Esophagus muscularis mucosa (tissue), 4 donors: ENCODE data around the gene WDHD1.

Source experiments
- EP300 ChIP-seq: sonication (generic); formaldehyde crosslinking; IDR thresholded peaks from one replicate; pipeline ENCODE4 v1.6.1; 2017; ENCODE audit warnings: antibody characterized with exemption
- POLR2A ChIP-seq: fragments of 450-650 bp; IDR thresholded peaks from one replicate; pipeline ENCODE4 v1.6.1; 2017; ENCODE audit warnings: antibody characterized with exemption, moderate library complexity, mild to moderate bottlenecking, low read depth
- POLR2AphosphoS5 ChIP-seq, 2 donors: sonication (generic); formaldehyde crosslinking; IDR thresholded peaks; one replicate each; pipeline ENCODE4 v1.6.1; 2017; ENCODE audit warnings: antibody characterized with exemption in 2 of 2
- TF ChIP-seq, protein P1 (sequence below), 3 experiments: fragments of 200-600 bp in 2 of 3; fragments of 450-650 bp in 1 of 3; sonication (generic) in 2 of 3; IDR thresholded peaks; one replicate each; pipeline ENCODE4 v1.5.1; 2017 to 2019; ENCODE audit warnings: antibody characterized with exemption in 3 of 3, mild to moderate bottlenecking in 2 of 3, moderate library complexity in 1 of 3

DNA sequence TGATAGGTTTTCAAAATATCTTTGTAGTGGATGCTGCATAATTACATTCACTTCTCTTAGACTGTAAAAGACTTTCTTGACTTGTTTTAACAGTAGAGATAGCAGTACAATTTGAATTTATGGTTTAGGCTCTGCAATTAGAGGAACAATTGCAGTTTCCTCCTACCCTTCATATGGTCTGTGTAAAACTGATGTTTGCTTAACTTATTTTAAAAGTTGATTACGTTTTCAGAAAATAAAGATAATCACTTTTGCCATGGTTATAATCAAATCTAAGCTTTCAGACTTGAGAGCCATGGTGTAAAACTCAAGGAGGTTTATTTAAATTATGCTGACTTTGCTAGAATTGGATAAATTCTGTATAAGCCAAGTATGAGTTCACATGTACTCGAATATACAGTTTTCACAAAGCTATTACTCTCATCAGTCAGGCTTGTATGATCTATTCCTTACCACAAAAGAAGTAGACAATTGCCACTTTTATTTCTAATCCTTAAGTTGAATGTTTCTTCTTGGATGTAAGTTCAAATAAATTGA is 22.1 kb upstream of the WDHD1 start:
- TF ChIP-seq POLR2AphosphoS5 (IDR thresholded peaks at IDR 0.05) (no peak), POLR2A (no peak), EP300 (no peak)
- TF ChIP-seq, protein P1, sequence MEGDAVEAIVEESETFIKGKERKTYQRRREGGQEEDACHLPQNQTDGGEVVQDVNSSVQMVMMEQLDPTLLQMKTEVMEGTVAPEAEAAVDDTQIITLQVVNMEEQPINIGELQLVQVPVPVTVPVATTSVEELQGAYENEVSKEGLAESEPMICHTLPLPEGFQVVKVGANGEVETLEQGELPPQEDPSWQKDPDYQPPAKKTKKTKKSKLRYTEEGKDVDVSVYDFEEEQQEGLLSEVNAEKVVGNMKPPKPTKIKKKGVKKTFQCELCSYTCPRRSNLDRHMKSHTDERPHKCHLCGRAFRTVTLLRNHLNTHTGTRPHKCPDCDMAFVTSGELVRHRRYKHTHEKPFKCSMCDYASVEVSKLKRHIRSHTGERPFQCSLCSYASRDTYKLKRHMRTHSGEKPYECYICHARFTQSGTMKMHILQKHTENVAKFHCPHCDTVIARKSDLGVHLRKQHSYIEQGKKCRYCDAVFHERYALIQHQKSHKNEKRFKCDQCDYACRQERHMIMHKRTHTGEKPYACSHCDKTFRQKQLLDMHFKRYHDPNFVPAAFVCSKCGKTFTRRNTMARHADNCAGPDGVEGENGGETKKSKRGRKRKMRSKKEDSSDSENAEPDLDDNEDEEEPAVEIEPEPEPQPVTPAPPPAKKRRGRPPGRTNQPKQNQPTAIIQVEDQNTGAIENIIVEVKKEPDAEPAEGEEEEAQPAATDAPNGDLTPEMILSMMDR (IDR thresholded peaks at IDR 0.05), result no peak
